ENCODE measurements around the gene CDH12. TPM values are rescaled to one million over a fixed set of nuclear protein-coding genes. Genes with fewer than 3 reads are reported as not detected.

CDH12 gene
- total and polyA plus RNA-seq, 2 donors (not counting 3 experiments of a cell fraction or from before 2014, with no cell fraction given) = 0.03 TPM; not detected in 1

- no peak overlapping the region for H2AFZ ChIP-seq (ENCODE audit: low read depth, low read length)
- dilution Hi-C loops (cut with MboI; ENCODE audit: extremely low pct_ligation_motif_present, low sequenced_read_pairs) = no loop called here
Measured at GRCh38 chr5:22050931-22051330, 802.2 kb downstream of the CDH12 start.

More at GRCh38 chr5:22050931-22051330, 802.2 kb downstream of the CDH12 start:
- Histone ChIP-seq H3K9me1 (replicated peaks; ENCODE audit: control insufficient read depth, extremely low read depth, insufficient read depth, low read length) (no peaks in the 10 kb centered on the region), H3K4me2 (ENCODE audit: insufficient read depth, low read length) (no peak overlapping the region), H3K27me3 (ENCODE audit: control insufficient read depth in 2 of 2, insufficient read depth in 2 of 2, low read length in 2 of 2) (no peaks in the 10 kb centered on the region), H3K79me2 (ENCODE audit: control insufficient read depth, insufficient read depth, low read length) (no peaks in the 10 kb centered on the region), H3K4me1 (ENCODE audit: control insufficient read depth, extremely low read depth, insufficient read depth, low read length) (no peaks in the 10 kb centered on the region), H3K4me3 (replicated peaks in 1 of 3; ENCODE audit: insufficient read depth in 1 of 3, low read depth in 1 of 3, low read length in 3 of 3) (no peak overlapping the region), H3K9me3 (replicated peaks; ENCODE audit: control insufficient read depth, insufficient read depth, low read length) (no peaks in the 10 kb centered on the region), H3K27ac (ENCODE audit: insufficient read depth, low read depth, low read length) (no peak overlapping the region), H3K36me3 (ENCODE audit: control insufficient read depth in 2 of 2, extremely low read depth in 1 of 2, insufficient read depth in 2 of 2, low read length in 2 of 2) (no peaks in the 10 kb centered on the region), H4K20me1 (replicated peaks; ENCODE audit: control insufficient read depth, extremely low read depth, insufficient read depth, low read length) (no peaks in the 10 kb centered on the region), H3K9ac (replicated peaks; ENCODE audit: extremely low read depth, insufficient read depth, low read length) (no peak overlapping the region)
- no TSS peak for BruUV-seq (replicated peaks)
- intact Hi-C loops (cut with micrococcal nuclease) = no loop called here
- no peak for TF ChIP-seq POLR2AphosphoS5 (IDR thresholded peaks at IDR 0.05; ENCODE audit: insufficient read depth, low read depth, low read length)
- TF ChIP-seq FOS (IDR thresholded peaks at IDR 0.05; ENCODE audit: borderline replicate concordance, insufficient read depth, low read length) = no peak
- no peak for TF ChIP-seq MYC (IDR thresholded peaks at IDR 0.05; ENCODE audit: low read depth, low read length)
- TF ChIP-seq CTCF (IDR thresholded peaks at IDR 0.05; ENCODE audit: extremely low read depth in 1 of 2, insufficient read depth in 1 of 2, low read depth in 1 of 2, low read length in 2 of 2) = no peak
- no peak for TF ChIP-seq EZH2 (IDR thresholded peaks at IDR 0.05; ENCODE audit: borderline replicate concordance, low read depth, low read length, severe bottlenecking)
- TF ChIP-seq POLR2A (IDR thresholded peaks at IDR 0.05; ENCODE audit: low read depth, low read length) = no peak
- no peak for TF ChIP-seq GATA2 (IDR thresholded peaks at IDR 0.05; ENCODE audit: insufficient read depth, insufficient read length, low read depth, low read length)
- TF ChIP-seq MAX (IDR thresholded peaks at IDR 0.05; ENCODE audit: insufficient read depth, insufficient read length) = no peak
- TF ChIP-seq JUN (IDR thresholded peaks at IDR 0.05; ENCODE audit: borderline replicate concordance, insufficient read depth, insufficient read length, low read depth) = no peak
- ChIA-PET POLR2A (no interaction called here), CTCF (no interaction called here)
- DNase-seq (ENCODE audit: low read depth, low spot score) = no peak
- FAIRE-seq = no peak

Data from endothelial cell of umbilical vein (primary cell).